A204.1 (cell line): Measurements from ENCODE around the gene STUB1.

Source experiments
- FAIRE-seq: peaks from 2 replicates; lab custom pipeline; 2012; peaks lifted over from hg19 to GRCh38; lab: Jason Lieb, UNC

Gene STUB1

DNA sequence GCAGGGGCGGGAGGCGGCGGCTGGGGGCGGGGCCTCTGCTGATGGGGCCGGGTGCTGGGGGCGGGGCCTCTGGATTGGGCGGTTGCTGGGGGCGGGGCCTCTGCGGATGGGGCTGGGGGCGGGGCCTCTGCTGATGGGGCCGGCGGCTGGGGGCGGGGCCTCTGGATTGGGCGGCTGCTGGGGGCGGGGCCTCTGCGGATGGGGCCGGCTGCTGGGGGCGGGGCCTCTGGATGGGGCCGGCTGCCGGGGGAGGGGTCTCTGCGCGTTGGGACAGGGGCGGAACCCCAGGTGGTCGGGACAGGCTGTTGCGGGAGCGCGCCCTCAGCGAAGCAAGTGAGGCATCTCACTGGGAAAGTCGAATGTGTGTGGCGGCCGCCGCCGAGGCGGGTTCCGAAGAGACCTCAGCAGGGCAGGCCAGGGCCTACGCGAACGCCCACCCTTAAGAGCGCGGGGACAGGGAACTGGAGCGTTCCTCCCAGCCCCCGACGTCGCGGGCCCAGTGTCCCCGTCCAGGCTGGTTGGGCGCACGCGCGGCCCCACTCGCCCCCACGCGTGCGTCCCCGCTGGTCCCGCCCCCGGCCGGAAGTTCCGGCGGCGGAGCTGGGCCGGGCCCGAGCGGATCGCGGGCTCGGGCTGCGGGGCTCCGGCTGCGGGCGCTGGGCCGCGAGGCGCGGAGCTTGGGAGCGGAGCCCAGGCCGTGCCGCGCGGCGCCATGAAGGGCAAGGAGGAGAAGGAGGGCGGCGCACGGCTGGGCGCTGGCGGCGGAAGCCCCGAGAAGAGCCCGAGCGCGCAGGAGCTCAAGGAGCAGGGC, at the start of gene STUB1:
TSS of gene STUB1 (plus strand) at position 597 of the 811 bp plus-strand sequence. CDS start at position 713, 116 bp downstream.
- FAIRE-seq: no peak

DNA sequence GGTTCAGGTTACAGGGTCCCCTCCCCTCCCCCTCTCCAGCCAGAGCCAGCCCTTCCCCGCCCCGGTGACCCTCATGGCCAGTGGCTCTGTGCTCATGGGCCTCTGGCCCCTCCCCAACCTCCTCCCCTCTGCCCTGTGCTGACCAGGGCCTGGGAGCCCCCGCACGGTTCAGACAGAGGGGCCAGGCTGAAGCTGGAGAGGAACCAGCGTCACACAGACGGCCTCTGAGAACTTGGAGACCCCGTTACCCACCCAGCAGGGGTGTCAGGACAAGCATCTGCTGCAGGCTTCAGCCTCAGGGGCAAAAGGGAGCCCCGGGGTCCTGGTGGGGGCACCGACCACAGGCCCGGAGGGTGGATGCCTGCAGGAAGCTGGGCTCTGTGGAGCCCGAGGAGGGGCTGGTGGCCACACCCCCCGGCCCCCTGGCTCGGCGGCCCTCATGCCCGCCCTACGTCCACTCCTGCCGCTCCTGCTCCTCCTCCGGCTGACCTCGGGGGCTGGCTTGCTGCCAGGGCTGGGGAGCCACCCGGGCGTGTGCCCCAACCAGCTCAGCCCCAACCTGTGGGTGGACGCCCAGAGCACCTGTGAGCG, 49.3 kb upstream of the STUB1 start, which contains the start of gene WFIKKN1:
TSS of gene WFIKKN1 (plus strand) at position 171 of the 591 bp plus-strand sequence. CDS start at position 440, 269 bp downstream.
- FAIRE-seq: no peak

DNA sequence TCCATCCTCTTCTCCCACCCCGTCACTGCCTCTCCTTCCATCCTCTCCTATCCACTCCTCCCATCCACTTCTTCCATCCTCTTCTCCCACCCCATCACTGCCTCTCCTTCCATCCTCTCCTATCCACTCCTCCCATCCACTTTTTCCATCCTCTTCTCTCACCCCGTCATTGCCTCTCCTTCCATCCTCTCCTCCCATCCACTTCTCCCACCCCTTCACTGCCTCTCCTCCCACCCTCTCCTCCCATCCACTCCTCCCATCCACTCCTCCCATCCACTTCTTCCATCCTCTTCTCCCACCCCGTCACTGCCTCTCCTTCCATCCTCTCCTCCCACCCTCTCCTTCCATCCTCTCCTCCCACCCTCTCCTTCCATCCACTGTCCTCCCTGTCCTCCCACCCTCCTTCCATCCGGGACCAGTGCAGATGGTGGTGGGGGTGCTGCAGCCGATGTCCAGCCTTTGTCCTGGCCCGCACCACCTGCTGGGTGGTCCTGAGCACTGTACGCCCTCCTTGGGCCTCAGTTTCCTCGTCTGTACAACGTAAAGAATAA, 48.3 kb upstream of the STUB1 start:
- FAIRE-seq: no peak

DNA sequence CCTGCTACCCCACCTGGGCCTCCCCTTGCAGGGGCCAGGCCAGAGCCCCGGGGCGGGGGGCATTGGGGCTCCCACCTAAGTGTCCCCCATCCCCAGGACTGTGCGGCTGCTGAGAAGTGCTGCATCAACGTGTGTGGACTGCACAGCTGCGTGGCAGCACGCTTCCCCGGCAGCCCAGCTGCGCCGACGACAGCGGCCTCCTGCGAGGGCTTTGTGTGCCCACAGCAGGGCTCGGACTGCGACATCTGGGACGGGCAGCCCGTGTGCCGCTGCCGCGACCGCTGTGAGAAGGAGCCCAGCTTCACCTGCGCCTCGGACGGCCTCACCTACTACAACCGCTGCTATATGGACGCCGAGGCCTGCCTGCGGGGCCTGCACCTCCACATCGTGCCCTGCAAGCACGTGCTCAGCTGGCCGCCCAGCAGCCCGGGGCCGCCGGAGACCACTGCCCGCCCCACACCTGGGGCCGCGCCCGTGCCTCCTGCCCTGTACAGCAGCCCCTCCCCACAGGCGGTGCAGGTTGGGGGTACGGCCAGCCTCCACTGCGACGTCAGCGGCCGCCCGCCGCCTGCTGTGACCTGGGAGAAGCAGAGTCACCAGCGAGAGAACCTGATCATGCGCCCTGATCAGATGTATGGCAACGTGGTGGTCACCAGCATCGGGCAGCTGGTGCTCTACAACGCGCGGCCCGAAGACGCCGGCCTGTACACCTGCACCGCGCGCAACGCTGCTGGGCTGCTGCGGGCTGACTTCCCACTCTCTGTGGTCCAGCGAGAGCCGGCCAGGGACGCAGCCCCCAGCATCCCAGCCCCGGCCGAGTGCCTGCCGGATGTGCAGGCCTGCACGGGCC, 47.5 kb upstream of the STUB1 start:
- FAIRE-seq: no peak

DNA sequence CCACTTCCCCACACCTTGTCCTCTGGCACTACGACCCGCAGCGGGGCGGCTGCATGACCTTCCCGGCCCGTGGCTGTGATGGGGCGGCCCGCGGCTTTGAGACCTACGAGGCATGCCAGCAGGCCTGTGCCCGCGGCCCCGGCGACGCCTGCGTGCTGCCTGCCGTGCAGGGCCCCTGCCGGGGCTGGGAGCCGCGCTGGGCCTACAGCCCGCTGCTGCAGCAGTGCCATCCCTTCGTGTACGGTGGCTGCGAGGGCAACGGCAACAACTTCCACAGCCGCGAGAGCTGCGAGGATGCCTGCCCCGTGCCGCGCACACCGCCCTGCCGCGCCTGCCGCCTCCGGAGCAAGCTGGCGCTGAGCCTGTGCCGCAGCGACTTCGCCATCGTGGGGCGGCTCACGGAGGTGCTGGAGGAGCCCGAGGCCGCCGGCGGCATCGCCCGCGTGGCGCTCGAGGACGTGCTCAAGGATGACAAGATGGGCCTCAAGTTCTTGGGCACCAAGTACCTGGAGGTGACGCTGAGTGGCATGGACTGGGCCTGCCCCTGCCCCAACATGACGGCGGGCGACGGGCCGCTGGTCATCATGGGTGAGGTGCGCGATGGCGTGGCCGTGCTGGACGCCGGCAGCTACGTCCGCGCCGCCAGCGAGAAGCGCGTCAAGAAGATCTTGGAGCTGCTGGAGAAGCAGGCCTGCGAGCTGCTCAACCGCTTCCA, 46.7 kb upstream of the STUB1 start:
- FAIRE-seq: no peak

DNA sequence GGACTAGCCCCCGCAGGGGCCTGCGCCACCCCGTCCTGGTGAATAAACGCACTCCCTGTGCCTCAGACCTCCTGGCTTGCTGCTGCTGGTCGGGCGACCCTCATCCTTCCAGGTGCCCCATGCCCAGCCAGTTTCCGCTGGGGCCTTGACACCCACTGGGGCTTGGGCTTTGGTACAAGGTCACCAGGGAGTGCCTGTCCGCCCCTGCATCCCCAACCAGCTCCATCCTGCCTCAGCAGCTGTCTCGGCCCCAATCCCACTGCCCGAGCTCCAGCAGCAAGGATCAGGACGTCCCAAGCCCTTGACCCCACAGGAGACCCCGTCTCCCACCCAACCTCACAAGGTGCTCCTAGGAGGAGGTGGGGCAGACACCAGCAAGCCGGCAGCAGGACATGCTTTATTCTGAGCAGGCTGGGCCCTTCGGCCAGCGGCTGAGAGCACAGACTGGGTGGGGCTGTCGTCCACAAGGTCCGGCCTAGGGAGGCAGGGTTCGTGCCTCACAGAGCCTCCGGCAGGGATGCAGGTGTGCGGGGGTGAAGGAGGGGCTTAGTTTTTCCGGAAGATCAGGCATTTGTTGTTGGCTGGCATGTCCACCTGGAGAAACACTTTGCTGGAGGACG, 46.0 kb upstream of the STUB1 start:
- no peak for FAIRE-seq

DNA sequence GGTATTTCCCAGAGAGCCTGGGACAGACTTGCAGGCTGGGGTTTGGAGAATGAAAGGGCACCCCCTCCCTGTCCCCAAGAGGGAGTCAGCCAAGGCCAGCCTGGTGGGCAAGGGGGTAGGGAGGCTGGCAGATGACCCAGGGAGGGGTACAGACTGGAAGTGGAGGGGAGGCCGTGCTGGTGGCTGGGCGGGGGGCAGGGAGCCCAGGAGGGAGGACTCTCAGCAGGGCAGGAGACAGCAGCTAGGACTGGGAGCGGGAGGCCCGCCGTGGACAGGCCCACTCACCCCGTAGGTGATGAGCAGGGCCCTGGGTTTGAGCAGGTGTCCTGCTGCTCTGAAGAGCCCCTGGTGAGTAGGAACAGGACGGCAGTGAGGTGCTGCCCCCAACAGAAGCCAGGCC, 45.2 kb upstream of the STUB1 start:
- no peak for FAIRE-seq

DNA sequence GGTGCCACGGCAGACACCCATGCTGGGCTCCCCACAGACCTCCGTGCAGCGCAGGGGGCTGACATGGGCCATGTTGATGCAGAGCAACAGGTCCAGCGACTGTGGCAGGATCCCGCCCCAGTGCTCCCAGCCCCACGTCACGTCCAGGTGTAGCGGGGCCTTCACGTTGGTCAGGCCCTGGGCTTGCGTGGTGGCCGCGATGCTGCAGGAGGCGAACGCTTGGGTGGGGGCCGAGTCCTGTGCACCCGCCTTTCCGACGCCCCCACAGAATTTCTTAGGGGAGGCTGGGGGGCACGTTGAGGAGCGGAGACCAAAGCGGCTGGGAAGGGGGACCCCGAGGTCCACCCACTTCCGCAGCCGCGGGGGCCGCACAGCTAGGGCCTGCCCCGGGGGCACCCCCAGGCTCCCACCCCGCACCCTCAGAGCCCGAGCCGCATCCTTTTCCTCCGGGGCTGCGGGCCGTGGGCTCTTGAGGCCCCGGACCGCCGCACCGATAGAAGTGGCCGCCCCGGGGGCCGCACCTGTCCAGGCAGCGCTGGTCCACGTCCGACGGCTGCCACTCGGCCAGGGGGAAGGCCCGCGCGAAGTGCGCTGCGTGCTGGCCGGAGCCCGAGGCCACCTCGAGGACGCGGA, 44.5 kb upstream of the STUB1 start:
- FAIRE-seq: no peak

DNA sequence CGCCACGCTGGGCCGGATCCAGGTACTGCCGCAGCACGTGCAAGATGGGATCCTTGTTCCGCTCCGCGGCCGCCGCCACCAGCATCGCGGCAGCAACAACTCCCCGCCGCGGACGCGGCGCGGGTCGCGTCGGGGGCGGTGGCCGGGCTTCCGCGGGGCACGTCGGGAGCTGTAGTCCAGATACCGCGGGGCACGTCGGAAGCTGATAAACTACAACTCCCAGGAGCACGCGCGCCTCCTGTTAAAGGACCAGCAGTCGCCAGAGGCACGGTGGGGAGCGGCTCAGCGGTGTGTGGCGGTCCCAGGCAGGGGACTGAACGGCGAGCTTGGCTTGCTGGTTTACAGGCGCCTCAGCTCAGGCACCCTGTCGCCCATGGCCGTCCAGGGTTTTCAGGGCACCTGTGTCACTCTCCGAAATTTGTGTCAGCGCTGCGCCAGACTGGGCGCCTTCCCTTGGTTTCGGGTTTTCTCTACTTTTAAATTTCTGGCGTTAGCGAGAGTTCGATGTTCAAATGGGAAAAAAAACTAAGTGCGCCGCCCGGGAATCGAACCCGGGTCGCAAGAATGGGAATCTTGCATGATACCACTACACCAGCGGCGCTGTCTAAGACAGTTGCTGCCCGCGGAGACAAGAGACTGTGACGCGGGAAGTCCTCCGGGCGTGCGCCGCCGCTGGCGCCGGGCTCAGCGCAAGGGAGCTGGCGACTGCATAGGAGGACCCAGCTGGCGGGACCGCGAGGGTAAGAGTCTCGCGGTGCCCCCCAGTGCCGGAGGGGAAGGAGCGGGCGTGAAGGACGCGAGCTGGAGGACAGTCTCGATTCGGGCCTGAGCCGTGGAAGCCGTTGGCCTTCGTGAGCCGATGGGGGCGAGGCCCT, 43.8 kb upstream of the STUB1 start, which contains the start of gene METTL26:
TSS of gene METTL26 (minus strand) at position 100 of the 875 bp plus-strand sequence. CDS start at position 85, 15 bp downstream.
- no peak for FAIRE-seq

DNA sequence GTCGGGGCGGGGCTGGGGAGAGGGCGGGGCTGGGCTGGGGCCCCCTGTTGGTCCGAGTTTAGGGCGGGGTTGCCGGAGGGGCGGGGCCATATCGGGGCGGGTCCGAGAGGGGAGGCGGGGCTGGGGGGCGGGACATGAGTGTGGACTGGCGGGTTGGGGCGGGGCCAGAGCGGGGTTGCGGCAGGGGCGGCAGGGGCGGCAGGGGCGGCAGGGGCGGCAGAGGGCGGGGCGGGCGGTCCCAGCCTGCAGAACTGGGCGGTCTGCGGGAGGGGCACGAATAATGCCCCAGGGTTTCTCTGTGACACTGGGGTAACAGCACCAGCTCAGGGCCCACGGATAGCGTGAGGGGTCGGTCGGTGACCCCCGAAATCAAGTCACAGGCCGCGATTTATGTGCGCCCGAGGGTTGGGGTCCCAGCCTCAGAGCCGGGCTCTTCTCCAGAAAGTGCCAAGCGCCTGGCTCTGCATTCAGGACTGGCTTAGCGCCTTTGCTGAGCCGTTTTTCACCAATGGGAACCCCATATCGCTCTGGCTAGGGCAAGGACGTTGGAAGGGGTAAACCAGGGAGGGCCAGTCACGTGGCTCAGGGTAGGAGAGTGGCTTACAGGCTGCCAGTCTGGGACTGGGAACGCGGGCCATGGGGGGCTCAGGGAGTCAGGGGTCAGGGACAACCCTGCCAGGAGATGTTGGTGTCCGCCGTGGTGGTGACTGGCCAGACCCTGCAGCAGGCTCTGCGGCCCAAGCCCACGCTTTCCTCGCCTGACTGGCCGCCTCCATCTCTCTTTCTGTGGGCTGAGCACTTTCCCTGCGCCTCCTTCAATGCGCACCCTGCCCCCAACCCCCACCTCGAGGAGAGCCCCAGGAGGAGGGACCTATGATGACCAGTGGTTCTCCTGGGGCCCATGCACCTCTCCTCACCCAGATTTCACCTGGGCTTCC, 42.9 kb upstream of the STUB1 start:
- FAIRE-seq: no peak

DNA sequence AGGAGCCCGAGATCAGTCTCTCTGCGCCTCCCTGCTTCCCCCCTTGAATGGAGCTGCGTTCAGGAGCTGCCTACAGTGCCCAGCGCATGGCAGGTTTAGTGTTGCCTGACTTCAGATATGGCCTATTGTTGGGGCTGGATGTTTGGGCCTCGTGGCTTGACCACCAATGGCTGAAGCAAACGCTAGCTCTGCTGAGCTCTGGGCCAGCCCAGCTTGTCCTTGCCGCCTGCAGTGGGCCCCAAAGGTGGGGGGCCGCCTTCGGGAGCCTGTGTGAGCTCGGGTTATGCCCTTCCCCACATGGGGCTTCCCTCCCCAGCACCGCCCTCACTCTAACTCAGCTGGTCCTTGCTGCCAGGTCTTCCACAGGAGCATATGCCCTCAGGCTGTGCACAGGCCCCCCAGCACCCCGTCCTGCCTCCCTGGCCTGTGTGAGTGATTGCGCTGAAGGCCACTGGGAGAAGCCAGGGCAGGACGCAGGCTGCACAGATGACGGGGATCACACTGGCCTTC, 42.1 kb upstream of the STUB1 start:
- FAIRE-seq: no peak

DNA sequence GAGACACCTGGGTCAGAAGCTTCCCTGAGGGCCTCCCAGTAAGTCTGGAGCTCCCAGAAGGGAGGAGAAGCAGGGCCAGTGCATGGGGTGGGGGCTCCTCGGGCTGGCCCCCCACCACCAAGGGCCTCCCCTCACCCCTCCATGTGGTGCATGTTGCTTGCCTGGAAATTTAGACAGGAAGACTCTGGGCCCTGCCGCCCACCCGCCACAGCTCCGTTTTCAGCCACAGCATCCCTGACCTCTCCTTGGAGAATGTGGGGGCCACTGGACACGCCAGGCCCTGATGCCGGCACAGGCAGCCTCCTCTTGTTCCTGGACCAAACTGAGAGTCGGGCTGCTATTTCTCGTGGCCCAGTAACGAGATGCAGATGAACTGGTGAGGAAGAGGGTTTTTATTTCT, 41.4 kb upstream of the STUB1 start:
- no peak for FAIRE-seq

DNA sequence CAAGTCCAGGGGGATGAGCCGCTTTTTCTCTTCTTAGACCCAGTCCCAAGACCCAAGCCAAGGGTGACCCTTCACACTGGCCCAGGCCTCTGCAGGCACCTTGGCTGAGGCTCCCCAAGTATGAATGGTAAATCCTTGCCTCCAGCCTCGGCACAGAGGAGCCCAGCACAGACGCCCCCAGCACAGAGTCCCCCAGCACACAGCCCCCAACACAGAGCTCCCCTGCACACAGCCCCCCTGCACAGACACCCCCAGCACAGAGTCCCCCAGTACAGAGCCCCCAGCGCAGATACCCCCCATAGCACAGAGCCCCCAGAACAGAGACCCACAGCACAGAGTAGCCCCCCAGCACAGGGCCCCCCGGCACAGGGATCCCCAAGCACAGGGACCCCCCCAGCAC, 39.6 kb upstream of the STUB1 start:
- FAIRE-seq: no peak

DNA sequence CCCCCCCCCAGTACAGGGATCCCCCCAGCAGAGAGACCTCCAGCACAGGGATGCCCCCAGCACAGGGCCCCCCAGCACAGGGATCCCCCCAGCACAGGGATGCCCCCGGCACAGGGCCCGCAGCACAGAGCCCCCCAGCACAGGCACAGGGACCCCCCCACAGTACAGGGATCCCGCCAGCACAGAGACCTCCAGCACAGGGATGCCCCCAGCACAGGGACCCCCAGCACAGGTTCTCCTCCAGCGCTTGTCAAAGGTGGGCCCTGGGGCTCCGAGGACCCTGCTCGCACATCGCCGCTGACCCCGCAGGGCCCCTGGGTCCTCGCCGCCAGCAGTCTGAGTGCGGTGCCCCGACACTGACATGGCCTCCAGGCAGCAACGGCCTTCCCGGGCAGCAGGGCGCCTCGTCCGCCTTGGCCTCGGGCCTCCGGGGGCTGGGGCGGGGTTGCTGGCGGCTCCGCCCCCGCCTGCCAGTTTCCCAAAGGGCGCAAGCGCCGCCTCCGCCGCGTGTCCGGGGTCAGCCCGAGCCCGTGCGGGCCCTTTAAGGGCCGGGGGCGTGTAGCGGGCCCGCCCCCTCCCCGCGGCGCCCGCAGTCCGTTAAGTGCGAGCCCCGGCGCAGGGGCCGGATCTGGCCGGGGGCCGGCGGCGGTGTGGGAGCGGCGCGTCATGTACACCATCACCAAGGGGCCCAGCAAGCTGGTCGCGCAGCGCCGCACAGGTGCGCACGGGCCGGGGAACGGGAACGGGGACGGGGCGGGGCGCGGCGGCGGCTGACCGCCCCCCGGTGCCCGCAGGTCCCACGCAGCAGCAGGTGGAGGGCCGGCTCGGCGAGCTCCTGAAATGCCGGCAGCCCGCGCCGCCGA, 38.7 kb upstream of the STUB1 start, which contains the start of gene MCRIP2:
TSS of gene MCRIP2 (plus strand) at position 503 of the 863 bp plus-strand sequence. CDS start at position 667, 164 bp downstream.
- FAIRE-seq: no peak

DNA sequence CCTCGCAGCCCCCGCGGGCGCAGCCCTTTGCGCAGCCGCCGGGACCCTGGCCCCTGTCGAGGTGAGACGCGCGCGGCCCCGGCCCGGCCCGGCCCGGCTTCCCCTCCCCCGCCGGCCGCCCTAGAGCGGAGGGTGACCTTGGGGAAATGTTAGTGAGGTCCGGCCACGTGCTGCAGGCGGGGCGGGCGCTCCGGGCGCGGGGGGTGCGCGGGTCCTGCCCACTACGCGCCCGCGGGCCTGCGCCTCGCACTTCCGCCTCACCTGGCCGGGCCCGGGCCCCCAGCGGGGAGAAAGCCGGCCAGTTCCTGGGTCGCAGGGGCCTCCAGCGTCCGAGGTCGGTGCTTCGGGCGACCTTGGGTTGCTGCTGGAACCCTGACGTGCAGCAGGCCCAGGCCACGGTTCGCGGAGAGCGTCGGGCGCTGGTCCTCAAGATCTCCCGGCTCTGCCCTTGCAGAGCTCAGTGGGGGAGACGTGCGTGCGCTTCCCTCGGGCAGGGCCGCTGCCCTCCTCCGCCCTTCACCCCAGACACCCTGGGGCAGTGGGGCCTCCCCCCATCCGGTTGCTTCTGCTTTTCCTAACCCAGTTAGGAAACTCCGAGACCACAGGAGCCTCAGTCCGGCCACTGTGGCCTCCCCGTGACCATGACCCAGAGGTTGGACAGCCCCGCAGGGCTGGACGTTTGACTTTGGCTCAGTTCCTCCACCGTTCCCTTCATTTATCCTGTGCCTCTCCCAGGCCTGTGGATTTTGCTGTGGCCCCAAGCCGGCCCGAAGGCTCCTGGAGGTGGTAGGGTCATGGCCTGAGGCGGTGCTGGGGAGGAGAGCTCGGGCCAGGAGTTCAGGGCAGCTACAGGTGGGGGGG, 37.8 kb upstream of the STUB1 start:
- FAIRE-seq: no peak

DNA sequence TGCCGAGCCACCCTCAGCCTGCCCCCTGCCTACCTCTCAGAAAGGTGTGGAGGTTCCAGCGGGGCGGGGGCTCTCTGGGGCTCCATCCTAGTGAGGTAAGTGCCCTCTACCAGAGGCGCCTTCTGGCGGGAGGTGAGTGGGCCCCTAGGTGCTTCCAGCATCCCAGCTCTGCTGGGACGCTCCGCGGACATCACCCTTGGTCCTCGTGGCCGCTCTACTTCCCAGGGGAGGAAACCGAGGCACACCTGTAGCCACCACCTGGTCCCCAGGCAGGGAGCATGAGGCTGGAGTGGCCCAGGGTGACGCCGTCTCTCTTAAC, 37.2 kb upstream of the STUB1 start:
- FAIRE-seq: no peak
